ENCODE measurements around the gene PLXNA4.

DNA sequence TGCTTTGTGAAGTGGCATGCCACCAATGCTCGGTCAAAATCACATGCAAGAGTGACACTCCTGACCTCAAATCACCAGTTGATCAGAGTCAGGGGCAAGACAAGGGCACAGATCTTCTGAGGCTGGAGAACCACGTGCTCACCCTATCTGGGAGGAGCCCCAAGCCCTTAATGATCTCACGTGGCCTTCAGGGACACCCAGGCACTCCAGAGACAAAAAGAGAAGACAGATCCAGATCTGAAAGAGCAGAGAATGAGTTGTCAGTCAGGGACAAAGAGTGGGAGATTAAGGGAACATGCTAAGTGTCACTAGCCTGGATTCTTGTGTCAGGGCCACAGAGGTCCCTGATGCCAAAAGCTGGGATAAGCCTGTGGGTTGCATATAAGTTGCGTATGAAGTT lies 134.3 kb downstream of the PLXNA4 start:
- no peak for TF ChIP-seq CTCF (IDR thresholded peaks at IDR 0.05)
- no peak for TF ChIP-seq ESRRA (CRISPR knock-in tag; IDR thresholded peaks at IDR 0.05; ENCODE audit: borderline replicate concordance)
- TF ChIP-seq FOXP4 (CRISPR knock-in tag; IDR thresholded peaks at IDR 0.05) = no peak
- TF ChIP-seq IRF2 (CRISPR knock-in tag; IDR thresholded peaks at IDR 0.05; ENCODE audit: borderline replicate concordance, low read depth) = no peak
- no peak for TF ChIP-seq ZNF121 (CRISPR knock-in tag; IDR thresholded peaks at IDR 0.05)
- no peak for TF ChIP-seq ZNF138 (CRISPR knock-in tag; conservative IDR thresholded peaks at IDR 0.05)
- TF ChIP-seq, protein P1, sequence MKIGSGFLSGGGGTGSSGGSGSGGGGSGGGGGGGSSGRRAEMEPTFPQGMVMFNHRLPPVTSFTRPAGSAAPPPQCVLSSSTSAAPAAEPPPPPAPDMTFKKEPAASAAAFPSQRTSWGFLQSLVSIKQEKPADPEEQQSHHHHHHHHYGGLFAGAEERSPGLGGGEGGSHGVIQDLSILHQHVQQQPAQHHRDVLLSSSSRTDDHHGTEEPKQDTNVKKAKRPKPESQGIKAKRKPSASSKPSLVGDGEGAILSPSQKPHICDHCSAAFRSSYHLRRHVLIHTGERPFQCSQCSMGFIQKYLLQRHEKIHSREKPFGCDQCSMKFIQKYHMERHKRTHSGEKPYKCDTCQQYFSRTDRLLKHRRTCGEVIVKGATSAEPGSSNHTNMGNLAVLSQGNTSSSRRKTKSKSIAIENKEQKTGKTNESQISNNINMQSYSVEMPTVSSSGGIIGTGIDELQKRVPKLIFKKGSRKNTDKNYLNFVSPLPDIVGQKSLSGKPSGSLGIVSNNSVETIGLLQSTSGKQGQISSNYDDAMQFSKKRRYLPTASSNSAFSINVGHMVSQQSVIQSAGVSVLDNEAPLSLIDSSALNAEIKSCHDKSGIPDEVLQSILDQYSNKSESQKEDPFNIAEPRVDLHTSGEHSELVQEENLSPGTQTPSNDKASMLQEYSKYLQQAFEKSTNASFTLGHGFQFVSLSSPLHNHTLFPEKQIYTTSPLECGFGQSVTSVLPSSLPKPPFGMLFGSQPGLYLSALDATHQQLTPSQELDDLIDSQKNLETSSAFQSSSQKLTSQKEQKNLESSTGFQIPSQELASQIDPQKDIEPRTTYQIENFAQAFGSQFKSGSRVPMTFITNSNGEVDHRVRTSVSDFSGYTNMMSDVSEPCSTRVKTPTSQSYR (CRISPR knock-in tag; IDR thresholded peaks at IDR 0.05) = no peak
- TF ChIP-seq PREB (CRISPR knock-in tag; IDR thresholded peaks at IDR 0.05; ENCODE audit: borderline replicate concordance) = no peak
- TF ChIP-seq TP53 (CRISPR knock-in tag; IDR thresholded peaks at IDR 0.05) = no peak
- TF ChIP-seq, protein P2, sequence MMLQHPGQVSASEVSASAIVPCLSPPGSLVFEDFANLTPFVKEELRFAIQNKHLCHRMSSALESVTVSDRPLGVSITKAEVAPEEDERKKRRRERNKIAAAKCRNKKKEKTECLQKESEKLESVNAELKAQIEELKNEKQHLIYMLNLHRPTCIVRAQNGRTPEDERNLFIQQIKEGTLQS (CRISPR knock-in tag; conservative IDR thresholded peaks at IDR 0.05) = no peak
- no peak for TF ChIP-seq ZNF232 (CRISPR knock-in tag; IDR thresholded peaks at IDR 0.05)
- no peak for TF ChIP-seq NFYB (CRISPR knock-in tag; conservative IDR thresholded peaks at IDR 0.05; ENCODE audit: low read depth)
- no peak for TF ChIP-seq ZNF423 (CRISPR knock-in tag; IDR thresholded peaks at IDR 0.05)
- TF ChIP-seq NR1H2 (CRISPR knock-in tag; IDR thresholded peaks at IDR 0.05) = no peak

All from WTC11 (cell line).